ENCODE measurements around the gene ZC3H10. TPM values are rescaled to one million over a fixed set of nuclear protein-coding genes. Genes with fewer than 3 reads are reported as not detected.

The ZC3H10 gene, protein sequence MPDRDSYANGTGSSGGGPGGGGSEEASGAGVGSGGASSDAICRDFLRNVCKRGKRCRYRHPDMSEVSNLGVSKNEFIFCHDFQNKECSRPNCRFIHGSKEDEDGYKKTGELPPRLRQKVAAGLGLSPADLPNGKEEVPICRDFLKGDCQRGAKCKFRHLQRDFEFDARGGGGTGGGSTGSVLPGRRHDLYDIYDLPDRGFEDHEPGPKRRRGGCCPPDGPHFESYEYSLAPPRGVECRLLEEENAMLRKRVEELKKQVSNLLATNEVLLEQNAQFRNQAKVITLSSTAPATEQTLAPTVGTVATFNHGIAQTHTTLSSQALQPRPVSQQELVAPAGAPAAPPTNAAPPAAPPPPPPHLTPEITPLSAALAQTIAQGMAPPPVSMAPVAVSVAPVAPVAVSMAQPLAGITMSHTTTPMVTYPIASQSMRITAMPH
- total RNA-seq (2021), result 11.3 to 13.6 TPM (median 13.1 TPM) in 3 replicates
- Bru-seq, nascent RNA, result percentile 84 among the genes with signal in this experiment
- long read RNA-seq, experiment 1, full-length matches to known transcripts, result 41 of 48 reads
- long read RNA-seq, experiment 1, partial matches to known transcripts, result 4 of 48 reads
- long read RNA-seq, experiment 1, other reads (novel, unspliced or antisense), result 3 of 48 reads
- long read RNA-seq, experiment 2, full-length matches to known transcripts, result 16 of 17 reads
- long read RNA-seq, experiment 2, partial matches to known transcripts, result 0 of 17 reads
- long read RNA-seq, experiment 2, other reads (novel, unspliced or antisense), result 1 of 17 reads
- long read RNA-seq, experiment 3, full-length matches to known transcripts, result 15 of 16 reads
- long read RNA-seq, experiment 3, partial matches to known transcripts, result 0 of 16 reads
- long read RNA-seq, experiment 3, other reads (novel, unspliced or antisense), result 1 of 16 reads

DNA sequence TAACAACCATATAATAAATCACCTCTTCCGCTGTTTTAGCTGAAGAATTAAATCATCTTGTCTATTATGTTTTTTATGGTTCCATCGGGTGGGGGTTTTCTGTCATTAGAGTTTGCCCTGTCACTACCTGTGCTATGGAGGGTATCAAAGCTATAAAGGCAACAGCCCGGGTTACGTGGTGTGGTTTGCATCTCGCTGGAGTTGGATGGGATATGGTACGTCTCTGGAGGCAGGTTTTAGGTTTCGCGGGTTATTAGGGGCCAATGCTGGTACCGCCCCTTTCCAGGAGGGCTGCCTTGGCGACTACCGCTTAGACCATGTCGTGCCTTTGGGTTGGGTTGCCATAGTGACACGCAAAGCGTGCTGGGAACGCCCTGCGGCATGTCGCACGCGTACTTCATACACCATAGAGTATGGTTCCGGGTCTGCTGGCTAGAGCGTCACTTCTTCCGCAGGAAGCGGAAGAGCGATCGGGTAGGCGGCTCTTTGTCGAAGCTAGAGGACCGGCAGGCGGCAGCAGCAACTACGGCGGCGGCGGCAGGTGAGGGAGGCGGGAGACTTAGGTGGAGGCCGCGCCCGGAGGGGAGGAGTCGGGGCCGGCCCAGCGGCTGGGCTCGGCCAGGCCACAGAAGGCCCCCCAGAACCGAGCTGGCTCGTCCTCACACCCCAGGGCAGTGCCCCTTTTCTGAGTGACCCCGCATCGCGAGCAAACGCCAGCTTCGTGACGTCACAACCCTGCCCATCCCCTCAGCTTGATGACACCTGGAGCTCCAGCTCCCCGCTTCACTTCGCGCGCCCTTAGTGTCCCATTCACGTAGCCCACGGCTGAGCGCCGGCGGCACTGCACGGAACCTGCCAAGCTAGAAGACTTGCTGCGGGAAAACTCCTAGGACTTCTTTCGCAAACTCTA is at the start of gene ZC3H10:
Gene ZC3H10, plus strand, starts transcription at position 489 of the 910 bp plus-strand sequence. CDS start 2,297 bp downstream, outside the sequence.
- ATAC-seq, result peak; percentile 75
- peak within 1 kb of the TSS; percentile 100 for H3K4me3 Mint-ChIP-seq
- CTCF ChIA-PET, result interaction anchor here (0.6 to 4.3 kb wide), 22 partner anchors 8 to 1010 kb away, joined by 3 to 95 read pairs (median 4); partner anchors contain the start of genes CNPY2, ESYT1, LRP1 and MYL6
- peak; percentile 98 for DNase-seq (ENCODE audit: low spot score)
- H3K27ac Mint-ChIP-seq, result peak within 1 kb of the TSS; percentile 100
- POLR2A ChIA-PET, result interaction anchor here (0.6 to 3.6 kb wide), 19 partner anchors 8 to 592 kb away, joined by 3 to 71 read pairs (median 4); partner anchors contain the start of genes CNPY2, ERBB3, ESYT1 and MYL6
- H3K27me3 Mint-ChIP-seq (ENCODE audit: low read depth), result no peaks in the 10 kb centered on the region
- no peaks in the 10 kb centered on the region for H3K9me3 Mint-ChIP-seq
- H3K4me1 Mint-ChIP-seq, result peaks cover 21% of the 10 kb centered on the region
- peaks cover 39% of the 10 kb centered on the region for H3K36me3 Mint-ChIP-seq
- TF ChIP-seq, protein P1, sequence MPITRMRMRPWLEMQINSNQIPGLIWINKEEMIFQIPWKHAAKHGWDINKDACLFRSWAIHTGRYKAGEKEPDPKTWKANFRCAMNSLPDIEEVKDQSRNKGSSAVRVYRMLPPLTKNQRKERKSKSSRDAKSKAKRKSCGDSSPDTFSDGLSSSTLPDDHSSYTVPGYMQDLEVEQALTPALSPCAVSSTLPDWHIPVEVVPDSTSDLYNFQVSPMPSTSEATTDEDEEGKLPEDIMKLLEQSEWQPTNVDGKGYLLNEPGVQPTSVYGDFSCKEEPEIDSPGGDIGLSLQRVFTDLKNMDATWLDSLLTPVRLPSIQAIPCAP (CRISPR knock-in tag; IDR thresholded peaks at IDR 0.05), result peak; percentile 66; the same call in 1 of the 2 replicates
- no peak for TF ChIP-seq OVOL2 (CRISPR knock-in tag; IDR thresholded peaks at IDR 0.05; ENCODE audit: borderline replicate concordance)
- peak; percentile 65; the same call in 1 of the 2 replicates for TF ChIP-seq TP53 (CRISPR knock-in tag; IDR thresholded peaks at IDR 0.05)
- TF ChIP-seq ZNF232 (CRISPR knock-in tag; IDR thresholded peaks at IDR 0.05), result peak; percentile 45; the same call in 1 of the 2 replicates
- TF ChIP-seq, protein P2, sequence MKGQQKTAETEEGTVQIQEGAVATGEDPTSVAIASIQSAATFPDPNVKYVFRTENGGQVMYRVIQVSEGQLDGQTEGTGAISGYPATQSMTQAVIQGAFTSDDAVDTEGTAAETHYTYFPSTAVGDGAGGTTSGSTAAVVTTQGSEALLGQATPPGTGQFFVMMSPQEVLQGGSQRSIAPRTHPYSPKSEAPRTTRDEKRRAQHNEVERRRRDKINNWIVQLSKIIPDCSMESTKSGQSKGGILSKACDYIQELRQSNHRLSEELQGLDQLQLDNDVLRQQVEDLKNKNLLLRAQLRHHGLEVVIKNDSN (CRISPR knock-in tag; IDR thresholded peaks at IDR 0.05), result peak; percentile 60; the same call in 1 of the 2 replicates
- TF ChIP-seq, protein P3, sequence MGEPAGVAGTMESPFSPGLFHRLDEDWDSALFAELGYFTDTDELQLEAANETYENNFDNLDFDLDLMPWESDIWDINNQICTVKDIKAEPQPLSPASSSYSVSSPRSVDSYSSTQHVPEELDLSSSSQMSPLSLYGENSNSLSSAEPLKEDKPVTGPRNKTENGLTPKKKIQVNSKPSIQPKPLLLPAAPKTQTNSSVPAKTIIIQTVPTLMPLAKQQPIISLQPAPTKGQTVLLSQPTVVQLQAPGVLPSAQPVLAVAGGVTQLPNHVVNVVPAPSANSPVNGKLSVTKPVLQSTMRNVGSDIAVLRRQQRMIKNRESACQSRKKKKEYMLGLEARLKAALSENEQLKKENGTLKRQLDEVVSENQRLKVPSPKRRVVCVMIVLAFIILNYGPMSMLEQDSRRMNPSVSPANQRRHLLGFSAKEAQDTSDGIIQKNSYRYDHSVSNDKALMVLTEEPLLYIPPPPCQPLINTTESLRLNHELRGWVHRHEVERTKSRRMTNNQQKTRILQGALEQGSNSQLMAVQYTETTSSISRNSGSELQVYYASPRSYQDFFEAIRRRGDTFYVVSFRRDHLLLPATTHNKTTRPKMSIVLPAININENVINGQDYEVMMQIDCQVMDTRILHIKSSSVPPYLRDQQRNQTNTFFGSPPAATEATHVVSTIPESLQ (CRISPR knock-in tag; IDR thresholded peaks at IDR 0.05), result no peak
- TF ChIP-seq ZNF416 (CRISPR knock-in tag; IDR thresholded peaks at IDR 0.05), result peak; percentile 100
- TF ChIP-seq ZNF263 (CRISPR knock-in tag; IDR thresholded peaks at IDR 0.05; ENCODE audit: low read depth), result peak; percentile 77; the same call in 1 of the 2 replicates
- TF ChIP-seq, protein P4, sequence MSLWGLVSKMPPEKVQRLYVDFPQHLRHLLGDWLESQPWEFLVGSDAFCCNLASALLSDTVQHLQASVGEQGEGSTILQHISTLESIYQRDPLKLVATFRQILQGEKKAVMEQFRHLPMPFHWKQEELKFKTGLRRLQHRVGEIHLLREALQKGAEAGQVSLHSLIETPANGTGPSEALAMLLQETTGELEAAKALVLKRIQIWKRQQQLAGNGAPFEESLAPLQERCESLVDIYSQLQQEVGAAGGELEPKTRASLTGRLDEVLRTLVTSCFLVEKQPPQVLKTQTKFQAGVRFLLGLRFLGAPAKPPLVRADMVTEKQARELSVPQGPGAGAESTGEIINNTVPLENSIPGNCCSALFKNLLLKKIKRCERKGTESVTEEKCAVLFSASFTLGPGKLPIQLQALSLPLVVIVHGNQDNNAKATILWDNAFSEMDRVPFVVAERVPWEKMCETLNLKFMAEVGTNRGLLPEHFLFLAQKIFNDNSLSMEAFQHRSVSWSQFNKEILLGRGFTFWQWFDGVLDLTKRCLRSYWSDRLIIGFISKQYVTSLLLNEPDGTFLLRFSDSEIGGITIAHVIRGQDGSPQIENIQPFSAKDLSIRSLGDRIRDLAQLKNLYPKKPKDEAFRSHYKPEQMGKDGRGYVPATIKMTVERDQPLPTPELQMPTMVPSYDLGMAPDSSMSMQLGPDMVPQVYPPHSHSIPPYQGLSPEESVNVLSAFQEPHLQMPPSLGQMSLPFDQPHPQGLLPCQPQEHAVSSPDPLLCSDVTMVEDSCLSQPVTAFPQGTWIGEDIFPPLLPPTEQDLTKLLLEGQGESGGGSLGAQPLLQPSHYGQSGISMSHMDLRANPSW (CRISPR knock-in tag; conservative IDR thresholded peaks at IDR 0.05; ENCODE audit: low read depth), result no peak
- TF ChIP-seq CREM (CRISPR knock-in tag; IDR thresholded peaks at IDR 0.05), result peak; percentile 88
- no peak for TF ChIP-seq ZNF219 (CRISPR knock-in tag; IDR thresholded peaks at IDR 0.05; ENCODE audit: borderline replicate concordance)
- no peak for TF ChIP-seq JAZF1 (CRISPR knock-in tag; IDR thresholded peaks at IDR 0.05)
- TF ChIP-seq, protein P5, sequence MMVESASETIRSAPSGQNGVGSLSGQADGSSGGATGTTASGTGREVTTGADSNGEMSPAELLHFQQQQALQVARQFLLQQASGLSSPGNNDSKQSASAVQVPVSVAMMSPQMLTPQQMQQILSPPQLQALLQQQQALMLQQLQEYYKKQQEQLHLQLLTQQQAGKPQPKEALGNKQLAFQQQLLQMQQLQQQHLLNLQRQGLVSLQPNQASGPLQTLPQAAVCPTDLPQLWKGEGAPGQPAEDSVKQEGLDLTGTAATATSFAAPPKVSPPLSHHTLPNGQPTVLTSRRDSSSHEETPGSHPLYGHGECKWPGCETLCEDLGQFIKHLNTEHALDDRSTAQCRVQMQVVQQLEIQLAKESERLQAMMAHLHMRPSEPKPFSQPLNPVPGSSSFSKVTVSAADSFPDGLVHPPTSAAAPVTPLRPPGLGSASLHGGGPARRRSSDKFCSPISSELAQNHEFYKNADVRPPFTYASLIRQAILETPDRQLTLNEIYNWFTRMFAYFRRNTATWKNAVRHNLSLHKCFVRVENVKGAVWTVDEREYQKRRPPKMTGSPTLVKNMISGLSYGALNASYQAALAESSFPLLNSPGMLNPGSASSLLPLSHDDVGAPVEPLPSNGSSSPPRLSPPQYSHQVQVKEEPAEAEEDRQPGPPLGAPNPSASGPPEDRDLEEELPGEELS (CRISPR knock-in tag; IDR thresholded peaks at IDR 0.05), result no peak
- TF ChIP-seq, protein P6, sequence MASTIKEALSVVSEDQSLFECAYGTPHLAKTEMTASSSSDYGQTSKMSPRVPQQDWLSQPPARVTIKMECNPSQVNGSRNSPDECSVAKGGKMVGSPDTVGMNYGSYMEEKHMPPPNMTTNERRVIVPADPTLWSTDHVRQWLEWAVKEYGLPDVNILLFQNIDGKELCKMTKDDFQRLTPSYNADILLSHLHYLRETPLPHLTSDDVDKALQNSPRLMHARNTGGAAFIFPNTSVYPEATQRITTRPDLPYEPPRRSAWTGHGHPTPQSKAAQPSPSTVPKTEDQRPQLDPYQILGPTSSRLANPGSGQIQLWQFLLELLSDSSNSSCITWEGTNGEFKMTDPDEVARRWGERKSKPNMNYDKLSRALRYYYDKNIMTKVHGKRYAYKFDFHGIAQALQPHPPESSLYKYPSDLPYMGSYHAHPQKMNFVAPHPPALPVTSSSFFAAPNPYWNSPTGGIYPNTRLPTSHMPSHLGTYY (CRISPR knock-in tag; IDR thresholded peaks at IDR 0.05), result peak; percentile 100
- TF ChIP-seq ZNF121 (CRISPR knock-in tag; IDR thresholded peaks at IDR 0.05), result no peak
- TF ChIP-seq, protein P7, sequence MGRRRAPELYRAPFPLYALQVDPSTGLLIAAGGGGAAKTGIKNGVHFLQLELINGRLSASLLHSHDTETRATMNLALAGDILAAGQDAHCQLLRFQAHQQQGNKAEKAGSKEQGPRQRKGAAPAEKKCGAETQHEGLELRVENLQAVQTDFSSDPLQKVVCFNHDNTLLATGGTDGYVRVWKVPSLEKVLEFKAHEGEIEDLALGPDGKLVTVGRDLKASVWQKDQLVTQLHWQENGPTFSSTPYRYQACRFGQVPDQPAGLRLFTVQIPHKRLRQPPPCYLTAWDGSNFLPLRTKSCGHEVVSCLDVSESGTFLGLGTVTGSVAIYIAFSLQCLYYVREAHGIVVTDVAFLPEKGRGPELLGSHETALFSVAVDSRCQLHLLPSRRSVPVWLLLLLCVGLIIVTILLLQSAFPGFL (CRISPR knock-in tag; IDR thresholded peaks at IDR 0.05; ENCODE audit: borderline replicate concordance), result no peak; the same call in 1 of the 2 replicates
- no peak for TF ChIP-seq SOX15 (CRISPR knock-in tag; IDR thresholded peaks at IDR 0.05)
- no peak for TF ChIP-seq HMGA2 (CRISPR knock-in tag; IDR thresholded peaks at IDR 0.05)
- peak; percentile 83 for TF ChIP-seq GABPB1 (CRISPR knock-in tag; IDR thresholded peaks at IDR 0.05)
- peak; percentile 81; the same call in 1 of the 2 replicates for TF ChIP-seq TEAD4 (CRISPR knock-in tag; IDR thresholded peaks at IDR 0.05)
- peak; percentile 100 for TF ChIP-seq ZNF671 (CRISPR knock-in tag; IDR thresholded peaks at IDR 0.05)

All from WTC11 (cell line).